Activated T-cell treated with anti-CD3 and anti-CD28 coated beads, Interleukin-2, amount 50 U/mL, for 4 hours (primary cell): ENCODE results near the gene NCKAP5. TPM values are rescaled to one million over a fixed set of nuclear protein-coding genes. Genes with fewer than 3 reads are reported as not detected.

Experiments used
- ATAC-seq, 2 donors: fragments of 200-7000 bp; cut with Tn5 transposase; one replicate each; pipeline ENCODE4 v1.10.0; 2021
- DNase-seq: peaks from one replicate; pipeline ENCODE4 v3.0.0-alpha.2; 2020
- H3K27me3 Mint-ChIP-seq: one replicate; pipeline ENCODE4 v1.8.0; 2021; ENCODE audit warnings: low read depth, mixed read lengths
- H3K36me3 Mint-ChIP-seq: one replicate; pipeline ENCODE4 v1.8.0; 2022; ENCODE audit warnings: mixed read lengths; ENCODE audit not compliant: insufficient read depth
- H3K4me1 Mint-ChIP-seq: one replicate; pipeline ENCODE4 v1.8.0; 2021; ENCODE audit warnings: low read depth, mixed read lengths
- H3K4me3 Mint-ChIP-seq: one replicate; pipeline ENCODE4 v1.8.0; 2021; ENCODE audit warnings: mild to moderate bottlenecking, moderate library complexity, mixed read lengths
- H3K9me3 Mint-ChIP-seq: one replicate; pipeline ENCODE4 v1.8.0; 2021; ENCODE audit warnings: mixed read lengths
- total RNA-seq, 3 donors: library from RNA; stranded (reverse); gene quantifications; one replicate each; pipeline ENCODE4 v1.2.1, GENCODE V29; 2021

Gene NCKAP5
- total RNA-seq, 3 donors from 2014 or later: 0.03 TPM; not detected in 2

DNA sequence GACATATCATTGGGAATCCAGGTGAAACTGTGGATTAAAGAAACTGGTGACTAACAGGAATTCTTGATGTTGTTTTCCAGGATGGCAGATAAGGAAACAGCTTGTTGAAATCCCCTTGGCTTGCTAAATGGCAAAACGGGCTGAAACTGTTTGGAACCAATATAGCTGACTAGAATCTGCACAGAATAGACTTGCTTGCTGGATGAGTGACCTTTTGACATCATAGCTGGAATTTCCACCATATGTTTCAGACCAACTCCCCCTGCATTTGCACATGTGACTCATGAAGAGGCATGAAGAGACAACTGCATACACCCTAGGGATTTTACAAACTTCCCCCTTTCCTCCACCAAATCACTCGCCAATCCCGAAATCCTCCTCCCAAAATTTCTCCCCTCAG, 810.6 kb downstream of the NCKAP5 start:
- ATAC-seq (no peak), DNase-seq (no peak)
- H3K27me3 Mint-ChIP-seq: no peaks in the 10 kb centered on the region
- H3K9me3 Mint-ChIP-seq: peaks cover 7% of the 10 kb centered on the region
- no peaks in the 10 kb centered on the region for H3K4me1 Mint-ChIP-seq
- no peak overlapping the region for H3K4me3 Mint-ChIP-seq
- no peaks in the 10 kb centered on the region for H3K36me3 Mint-ChIP-seq

DNA sequence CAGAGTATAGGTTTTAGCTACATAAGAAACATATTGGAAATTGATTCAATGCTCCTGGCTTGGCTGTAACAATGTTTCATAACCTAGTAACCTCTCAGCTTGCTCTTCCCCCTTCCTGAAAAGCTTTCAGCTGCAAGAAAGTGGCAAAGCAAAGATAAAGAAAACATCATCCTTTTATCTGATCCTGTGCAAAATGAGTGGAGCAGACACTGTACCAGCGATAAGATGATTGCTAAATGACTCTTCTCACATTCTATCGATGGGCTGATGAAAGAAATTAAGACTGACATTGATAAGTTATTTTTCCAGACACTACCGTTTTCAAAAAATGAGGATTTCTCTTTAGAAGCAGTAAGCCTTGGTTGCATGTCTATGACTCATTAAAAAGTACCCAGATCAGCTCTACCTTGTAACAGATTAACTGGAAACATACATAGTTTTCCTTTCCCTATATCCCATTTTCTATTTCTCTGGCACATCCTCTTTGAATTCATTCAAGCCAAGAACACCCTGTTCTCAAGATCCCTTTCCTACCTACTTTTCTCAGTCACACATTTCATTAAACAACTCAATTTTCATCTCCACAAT, 811.2 kb downstream of the NCKAP5 start:
- Mint-ChIP-seq H3K4me3 (no peak overlapping the region), H3K27me3 (no peaks in the 10 kb centered on the region), H3K9me3 (peaks cover 7% of the 10 kb centered on the region), H3K4me1 (no peaks in the 10 kb centered on the region), H3K36me3 (no peaks in the 10 kb centered on the region)
- DNase-seq (no peak), ATAC-seq (no peak)

DNA sequence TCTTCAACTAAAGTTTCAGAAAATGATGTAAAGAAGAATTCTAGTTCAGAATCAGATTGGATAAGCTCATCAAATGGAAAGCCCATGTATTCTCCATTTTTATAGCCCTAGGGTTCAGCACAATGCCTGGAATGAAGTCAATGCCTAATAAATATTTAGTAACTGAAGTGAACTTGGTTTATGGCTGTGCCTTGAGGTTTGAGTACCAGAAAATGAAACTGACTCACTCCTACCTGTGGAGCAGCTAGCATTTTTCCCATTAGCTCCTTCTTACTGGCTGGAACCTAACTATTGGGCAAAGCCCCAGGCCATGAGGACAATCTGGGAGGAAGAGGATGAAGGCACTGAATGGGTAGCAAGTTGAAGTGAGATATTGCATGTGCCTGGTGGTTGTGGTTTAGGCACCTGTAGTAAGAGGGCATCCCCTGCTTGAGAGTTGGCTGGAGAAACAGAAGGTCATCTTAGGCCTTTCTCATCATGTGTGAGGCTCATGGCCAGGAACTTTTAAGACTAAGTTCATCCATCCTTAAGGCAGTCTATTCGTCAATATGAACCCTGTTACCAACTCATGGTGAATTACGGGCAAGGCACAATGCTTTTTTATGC, 813.3 kb downstream of the NCKAP5 start:
- Mint-ChIP-seq H3K4me3 (no peak overlapping the region), H3K9me3 (peaks cover 6% of the 10 kb centered on the region), H3K36me3 (no peaks in the 10 kb centered on the region), H3K27me3 (no peaks in the 10 kb centered on the region), H3K4me1 (no peaks in the 10 kb centered on the region)
- ATAC-seq (no peak), DNase-seq (no peak)

DNA sequence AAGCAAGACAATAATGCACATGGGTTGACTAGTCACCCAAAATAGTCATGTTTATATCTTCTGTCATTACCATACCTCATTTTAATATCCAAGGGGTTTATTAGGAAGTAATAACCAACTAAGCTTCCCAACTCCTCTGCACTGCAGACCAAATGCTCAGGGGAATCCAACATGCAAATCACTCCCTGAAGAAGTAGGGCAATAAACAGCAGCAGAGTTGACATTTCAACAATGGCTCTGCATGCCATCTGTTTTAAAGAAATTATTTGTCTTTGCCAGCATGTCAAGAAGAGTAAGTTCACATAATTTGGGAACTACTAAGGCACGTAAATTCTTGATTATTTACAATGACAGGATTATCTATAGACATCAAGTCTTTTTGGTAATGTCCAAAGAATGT, 813.9 kb downstream of the NCKAP5 start:
- H3K27me3 Mint-ChIP-seq: no peaks in the 10 kb centered on the region
- H3K4me3 Mint-ChIP-seq: no peak overlapping the region
- H3K36me3 Mint-ChIP-seq: no peaks in the 10 kb centered on the region
- H3K4me1 Mint-ChIP-seq: no peaks in the 10 kb centered on the region
- ATAC-seq (no peak), DNase-seq (no peak)
- peaks cover 3% of the 10 kb centered on the region for H3K9me3 Mint-ChIP-seq

DNA sequence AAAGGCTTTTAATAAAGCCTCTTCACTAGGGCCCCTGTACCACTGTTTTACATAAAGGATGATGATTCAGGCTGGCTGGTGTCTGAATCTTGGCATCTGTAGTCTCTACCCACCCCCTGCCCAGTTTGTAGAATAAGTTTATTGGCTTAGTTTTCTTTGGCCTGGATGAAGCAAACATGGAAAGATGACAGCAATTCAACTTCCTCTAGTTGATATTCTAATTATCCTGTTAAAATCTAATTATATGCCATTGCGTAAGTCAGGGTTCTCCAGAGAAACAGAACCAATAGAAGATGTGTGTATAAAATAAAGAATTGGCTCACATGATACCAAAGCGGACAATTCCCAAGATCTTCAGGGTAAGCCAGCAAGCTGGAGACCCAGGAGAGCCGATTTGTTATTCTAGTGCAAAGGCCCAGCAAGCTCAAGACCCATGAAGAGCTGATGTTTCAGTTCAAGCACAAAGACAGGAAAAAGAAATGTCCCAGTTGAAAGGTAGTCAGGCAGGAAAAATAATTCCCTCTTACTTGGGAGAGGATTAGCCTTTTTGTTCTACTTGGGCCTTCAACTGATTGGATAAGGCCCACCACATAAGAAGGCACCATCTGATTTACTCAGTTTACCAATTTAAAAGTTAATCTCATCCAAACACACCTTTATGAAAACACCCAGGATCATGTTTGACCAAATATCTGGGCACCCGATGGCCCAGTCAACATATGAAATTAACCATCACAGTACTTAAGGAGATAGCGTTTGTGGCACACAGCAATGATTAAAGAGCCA, 815.6 kb downstream of the NCKAP5 start:
- H3K36me3 Mint-ChIP-seq: no peaks in the 10 kb centered on the region
- H3K9me3 Mint-ChIP-seq: no peaks in the 10 kb centered on the region
- no peak overlapping the region for H3K4me3 Mint-ChIP-seq
- ATAC-seq: no peak
- DNase-seq: no peak
- no peaks in the 10 kb centered on the region for H3K4me1 Mint-ChIP-seq
- H3K27me3 Mint-ChIP-seq: no peaks in the 10 kb centered on the region

DNA sequence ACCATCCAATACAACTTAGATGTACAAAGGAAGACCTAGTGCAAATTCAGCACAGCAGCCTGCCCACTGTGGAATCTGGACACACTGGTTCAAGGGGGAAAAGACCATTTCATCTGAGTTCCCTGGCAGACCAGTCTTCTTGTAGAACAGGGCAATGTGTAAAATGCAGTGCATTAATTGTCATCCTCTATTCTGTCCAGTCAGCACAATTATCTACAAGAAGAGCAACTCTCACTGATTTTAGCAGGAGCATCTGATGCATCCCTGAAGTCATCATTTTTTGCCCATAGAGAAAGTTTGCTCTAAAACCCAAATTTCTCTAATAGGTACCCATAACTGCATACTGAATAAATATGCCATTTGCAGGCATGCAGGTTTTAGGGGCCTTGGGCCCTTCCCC, 816.4 kb downstream of the NCKAP5 start:
- H3K4me1 Mint-ChIP-seq: no peaks in the 10 kb centered on the region
- no peak overlapping the region for H3K4me3 Mint-ChIP-seq
- no peak for ATAC-seq
- DNase-seq: no peak
- no peaks in the 10 kb centered on the region for H3K9me3 Mint-ChIP-seq
- no peaks in the 10 kb centered on the region for H3K27me3 Mint-ChIP-seq
- H3K36me3 Mint-ChIP-seq: no peaks in the 10 kb centered on the region

DNA sequence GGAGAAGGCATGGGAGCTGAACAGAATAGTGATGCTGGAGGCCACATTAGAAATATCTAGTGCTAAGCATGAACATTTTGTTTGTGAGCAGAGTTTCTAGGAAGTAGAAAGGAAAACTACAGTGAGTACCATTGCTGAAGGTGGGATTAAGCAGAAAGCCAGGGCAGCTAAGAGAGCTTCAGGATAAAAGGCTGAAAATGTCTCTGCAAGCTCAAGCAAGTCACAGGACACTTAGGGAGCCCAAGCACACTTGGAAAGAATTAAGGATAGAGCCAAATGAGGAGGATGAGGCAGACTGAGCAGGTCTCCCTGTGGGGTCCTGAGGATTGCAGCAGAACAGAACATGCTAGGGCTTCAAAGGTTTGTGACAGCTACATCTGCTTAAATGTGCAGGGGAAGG, 817.7 kb downstream of the NCKAP5 start:
- no peaks in the 10 kb centered on the region for H3K9me3 Mint-ChIP-seq
- H3K4me1 Mint-ChIP-seq: no peaks in the 10 kb centered on the region

DNA sequence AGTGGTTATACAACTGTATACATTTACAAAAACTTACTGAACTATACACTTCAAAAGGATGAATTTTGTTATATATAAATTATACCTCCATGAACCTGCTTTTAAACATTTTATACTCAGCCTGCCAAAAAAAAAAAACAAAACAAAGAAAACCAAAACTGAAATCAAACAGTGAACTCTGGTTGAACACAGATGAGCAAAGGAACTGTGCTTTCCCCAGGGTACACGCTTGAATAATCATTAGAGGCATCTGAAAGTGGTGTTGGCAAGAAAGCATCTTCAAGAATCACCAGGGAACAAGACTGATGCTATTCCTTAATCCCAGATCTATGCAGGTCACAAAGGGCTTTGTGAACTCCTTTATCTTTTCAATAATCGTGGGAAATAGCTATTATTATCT, 821.2 kb downstream of the NCKAP5 start:
- Mint-ChIP-seq H3K9me3 (no peaks in the 10 kb centered on the region), H3K27me3 (no peaks in the 10 kb centered on the region), H3K36me3 (no peaks in the 10 kb centered on the region), H3K4me3 (no peak overlapping the region), H3K4me1 (no peaks in the 10 kb centered on the region)
- ATAC-seq (no peak), DNase-seq (no peak)

More for the DNA sequence above, 817.7 kb downstream of the NCKAP5 start:
- H3K4me3 Mint-ChIP-seq: no peak overlapping the region
- H3K36me3 Mint-ChIP-seq: no peaks in the 10 kb centered on the region
- DNase-seq (no peak), ATAC-seq (no peak)
- no peaks in the 10 kb centered on the region for H3K27me3 Mint-ChIP-seq

DNA sequence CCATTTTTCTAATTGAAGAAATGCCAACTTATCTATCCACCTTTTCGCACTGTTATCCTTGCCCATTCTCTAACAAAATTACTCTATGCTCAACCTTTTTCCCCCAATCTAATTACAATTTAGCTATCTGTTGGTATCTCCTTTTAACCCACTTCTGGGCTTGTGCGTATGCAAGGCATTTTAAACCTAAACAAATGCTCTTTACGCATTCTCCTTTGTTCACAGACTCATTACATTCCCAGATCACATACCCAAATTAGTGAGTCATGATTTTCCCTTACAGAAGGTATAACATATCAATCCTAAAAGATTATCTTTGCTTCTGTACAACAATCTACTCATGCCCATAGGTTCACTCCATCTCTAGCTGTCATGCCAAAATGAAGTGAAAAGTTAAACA, 826.5 kb downstream of the NCKAP5 start:
- no peaks in the 10 kb centered on the region for H3K36me3 Mint-ChIP-seq
- no peak overlapping the region for H3K4me3 Mint-ChIP-seq
- no peaks in the 10 kb centered on the region for H3K9me3 Mint-ChIP-seq
- no peaks in the 10 kb centered on the region for H3K27me3 Mint-ChIP-seq
- ATAC-seq (no peak), DNase-seq (no peak)
- H3K4me1 Mint-ChIP-seq: no peaks in the 10 kb centered on the region

DNA sequence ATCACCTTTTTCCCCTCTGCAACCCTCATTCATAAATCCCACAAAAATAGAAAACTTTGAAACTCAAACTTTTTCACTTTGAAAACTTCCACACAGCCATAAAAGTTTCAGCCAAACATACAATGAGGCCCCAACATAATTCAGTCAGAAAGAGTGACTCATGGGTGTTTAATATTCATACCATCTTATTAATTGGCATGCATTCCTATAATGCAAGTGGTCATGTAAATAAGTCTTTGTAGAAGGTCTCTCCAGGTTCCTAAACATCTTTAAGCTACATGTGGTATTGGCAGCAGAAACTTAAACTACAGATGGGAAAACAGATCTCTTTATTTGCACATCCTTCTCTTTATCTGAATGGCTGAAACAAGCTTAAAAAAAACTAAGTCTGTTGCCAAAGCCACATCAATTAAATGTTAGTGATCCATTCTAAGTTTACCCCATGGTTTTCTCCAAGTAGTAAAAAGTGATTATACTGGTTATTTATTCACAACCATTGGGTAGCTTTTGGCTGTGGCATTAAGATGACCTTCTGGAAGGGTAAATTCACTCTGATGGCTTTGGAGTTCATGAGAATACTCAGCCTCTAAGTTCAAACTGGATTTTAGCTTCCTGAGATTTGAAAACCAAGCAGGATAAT, 828.1 kb downstream of the NCKAP5 start:
- no peaks in the 10 kb centered on the region for H3K4me1 Mint-ChIP-seq
- H3K9me3 Mint-ChIP-seq: no peaks in the 10 kb centered on the region
- H3K27me3 Mint-ChIP-seq: no peaks in the 10 kb centered on the region
- ATAC-seq (no peak), DNase-seq (no peak)
- H3K4me3 Mint-ChIP-seq: no peak overlapping the region
- no peaks in the 10 kb centered on the region for H3K36me3 Mint-ChIP-seq

DNA sequence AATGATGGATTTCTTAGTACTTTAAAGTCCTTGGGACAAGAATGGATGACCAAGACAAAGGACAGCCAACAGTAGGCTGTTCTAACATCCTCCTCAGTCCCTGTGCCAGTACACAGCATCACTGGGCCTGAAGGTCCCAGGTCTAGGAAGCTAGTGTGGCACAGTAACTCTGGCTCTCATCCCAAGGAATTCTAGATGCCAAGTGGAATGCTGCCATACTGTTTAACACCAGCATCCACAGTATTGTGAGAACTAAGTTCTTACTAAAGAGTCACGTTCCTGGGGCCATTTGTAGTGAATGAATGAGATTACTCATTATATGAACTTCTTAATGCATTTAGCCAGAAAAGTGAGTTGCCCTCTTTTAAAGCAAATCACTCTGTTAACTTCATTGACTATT, 830.0 kb downstream of the NCKAP5 start:
- H3K4me3 Mint-ChIP-seq: no peak overlapping the region
- no peaks in the 10 kb centered on the region for H3K9me3 Mint-ChIP-seq
- ATAC-seq (no peak), DNase-seq (no peak)
- H3K27me3 Mint-ChIP-seq: no peaks in the 10 kb centered on the region
- no peaks in the 10 kb centered on the region for H3K36me3 Mint-ChIP-seq
- H3K4me1 Mint-ChIP-seq: no peaks in the 10 kb centered on the region

DNA sequence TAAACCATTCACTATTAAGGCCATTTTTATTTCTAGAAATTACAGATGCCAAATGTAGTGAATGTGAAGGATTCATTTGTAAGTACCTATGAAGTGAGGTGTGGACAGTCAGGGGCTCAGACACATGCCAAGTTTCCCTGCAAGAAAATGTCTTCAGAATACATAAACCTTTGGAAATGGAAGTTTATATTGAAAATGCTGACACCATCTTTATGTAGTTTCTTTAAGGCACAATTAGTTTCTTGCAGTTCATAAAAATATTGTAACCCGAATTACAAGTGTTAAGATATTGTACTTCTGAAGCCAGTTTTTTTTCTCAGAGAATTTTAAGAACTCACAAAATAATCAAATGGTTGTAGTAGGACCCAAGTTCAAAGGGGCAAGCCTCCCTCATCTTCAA, 832.2 kb downstream of the NCKAP5 start:
- no peaks in the 10 kb centered on the region for H3K4me1 Mint-ChIP-seq
- H3K36me3 Mint-ChIP-seq: no peaks in the 10 kb centered on the region
- ATAC-seq: no peak
- DNase-seq: no peak
- no peaks in the 10 kb centered on the region for H3K27me3 Mint-ChIP-seq
- no peak overlapping the region for H3K4me3 Mint-ChIP-seq
- no peaks in the 10 kb centered on the region for H3K9me3 Mint-ChIP-seq

DNA sequence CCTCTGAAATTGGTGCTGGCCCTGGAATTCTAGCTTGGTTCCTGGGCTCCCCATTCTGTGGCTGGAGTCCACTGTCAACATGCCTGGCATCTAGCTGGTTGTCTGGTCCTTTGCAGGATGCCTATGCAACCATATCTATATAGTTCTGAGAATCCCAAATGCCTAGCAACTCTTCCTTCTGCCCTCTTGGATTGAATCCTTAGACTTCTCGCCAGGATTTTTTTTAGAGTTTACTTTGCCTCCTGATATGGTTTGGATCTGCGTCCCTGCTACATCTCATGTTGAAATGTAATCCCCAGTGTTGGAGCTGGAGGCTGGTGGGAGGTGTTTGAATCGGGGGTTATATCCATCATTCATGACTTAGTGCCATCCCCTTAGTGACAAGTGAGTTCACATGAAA, 833.3 kb downstream of the NCKAP5 start:
- ATAC-seq: no peak
- no peak overlapping the region for H3K4me3 Mint-ChIP-seq
- no peaks in the 10 kb centered on the region for H3K36me3 Mint-ChIP-seq
- H3K27me3 Mint-ChIP-seq: no peaks in the 10 kb centered on the region
- no peak for DNase-seq
- H3K4me1 Mint-ChIP-seq: no peaks in the 10 kb centered on the region
- H3K9me3 Mint-ChIP-seq: no peaks in the 10 kb centered on the region

DNA sequence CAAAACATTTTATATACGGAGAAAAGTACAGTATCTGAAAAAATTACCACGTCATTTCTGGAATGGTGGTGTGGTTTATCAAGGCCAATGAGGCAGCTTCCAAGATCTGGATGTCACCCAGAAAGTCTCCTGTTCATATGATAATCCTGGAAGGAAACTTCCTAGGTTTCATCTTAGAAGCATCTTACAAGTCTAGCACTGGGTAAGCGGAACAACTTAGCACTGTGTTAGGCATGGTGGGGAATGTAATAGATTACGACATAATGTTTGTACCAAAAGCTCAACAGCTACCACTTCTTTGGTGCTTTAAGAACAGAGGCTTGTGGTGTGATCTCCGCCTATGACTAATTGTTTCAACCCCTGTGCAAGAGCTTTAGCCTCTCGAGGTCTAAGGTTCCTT, 835.2 kb downstream of the NCKAP5 start:
- Mint-ChIP-seq H3K4me1 (no peaks in the 10 kb centered on the region), H3K4me3 (no peak overlapping the region), H3K9me3 (no peaks in the 10 kb centered on the region), H3K27me3 (no peaks in the 10 kb centered on the region), H3K36me3 (no peaks in the 10 kb centered on the region)
- no peak for DNase-seq
- ATAC-seq: no peak

DNA sequence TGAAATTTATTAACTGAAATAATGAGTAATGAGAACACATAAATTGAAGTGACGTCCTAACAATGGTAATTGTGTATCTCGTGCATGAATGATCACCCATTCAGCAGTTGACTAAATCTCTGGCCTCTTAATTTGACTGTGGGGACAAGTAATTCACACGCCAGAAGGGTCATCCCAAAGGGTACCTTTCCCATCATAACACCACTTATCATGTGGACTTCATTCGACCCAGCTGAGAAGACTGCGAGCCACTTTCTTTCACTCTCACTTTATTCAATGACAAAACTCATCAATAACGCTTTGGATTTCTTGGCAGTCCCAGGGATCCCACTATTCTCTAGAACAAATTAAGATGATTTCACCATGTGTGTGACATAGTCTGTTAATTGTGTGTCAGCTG, 835.6 kb downstream of the NCKAP5 start:
- Mint-ChIP-seq H3K27me3 (no peaks in the 10 kb centered on the region), H3K4me1 (no peaks in the 10 kb centered on the region), H3K4me3 (no peak overlapping the region), H3K9me3 (no peaks in the 10 kb centered on the region), H3K36me3 (no peaks in the 10 kb centered on the region)
- no peak for ATAC-seq
- DNase-seq: no peak
